Measurements from ENCODE around the gene SGCA. TPM values are rescaled to one million over a fixed set of nuclear protein-coding genes. Genes with fewer than 3 reads are reported as not detected.

Gene SGCA
- total RNA-seq, 1 donor from 2014 or later, result 78.5 TPM

GRCh38 chr17:50151041-50151936 is 14.5 kb upstream of the SGCA start:
- no peaks in the 10 kb centered on the region for H3K9me3 ChIP-seq
- H3K27me3 ChIP-seq, result no peaks in the 10 kb centered on the region
- peaks cover 38 to 56% of the 10 kb centered on the region in 2 donors for H3K4me1 ChIP-seq
- DNase-seq (ENCODE audit: low spot score in 2 of 2), result peak; percentile 71 to 95
- H3K27ac ChIP-seq, result peak overlapping the region; percentile 91 to 93
- H3K4me3 ChIP-seq, result peak overlapping the region; percentile 73 to 76
- TF ChIP-seq CTCF (IDR thresholded peaks at IDR 0.05), result peak; percentile 67 to 77 (median 73)
- H3K36me3 ChIP-seq, result no peaks in the 10 kb centered on the region
- intact Hi-C loops (cut with DNase I), result no loop called here

- peaks cover 31 to 54% of the 10 kb centered on the region in 2 donors for H3K4me1 ChIP-seq
- H3K4me3 ChIP-seq, result peak overlapping the region; percentile 73 to 76
- no peaks in the 10 kb centered on the region for H3K27me3 ChIP-seq
- DNase-seq (ENCODE audit: low spot score in 2 of 2), result peak; percentile 72 to 90
- TF ChIP-seq CTCF (IDR thresholded peaks at IDR 0.05), result no peak
- no peaks in the 10 kb centered on the region for H3K9me3 ChIP-seq
- peak overlapping the region; percentile 91 to 93 for H3K27ac ChIP-seq
- intact Hi-C loops (cut with DNase I), result loop anchor here (1.0 kb wide), 1 partner anchor 9 kb away; no protein-coding TSS in a partner anchor
- H3K36me3 ChIP-seq, result no peaks in the 10 kb centered on the region
Measured at GRCh38 chr17:50151937-50152547, 13.8 kb upstream of the SGCA start.

- no peaks in the 10 kb centered on the region for H3K27me3 ChIP-seq
- no peak for TF ChIP-seq CTCF (IDR thresholded peaks at IDR 0.05)
- H3K4me3 ChIP-seq, result peak overlapping the region; percentile 73 to 76
- DNase-seq (ENCODE audit: low spot score in 2 of 2), result no peak
- peak overlapping the region; percentile 91 to 93 for H3K27ac ChIP-seq
- H3K36me3 ChIP-seq, result no peaks in the 10 kb centered on the region
- intact Hi-C loops (cut with DNase I), result loop anchor here (1.0 kb wide), 1 partner anchor 9 kb away; no protein-coding TSS in a partner anchor
- H3K9me3 ChIP-seq, result no peaks in the 10 kb centered on the region
- peaks cover 26 to 49% of the 10 kb centered on the region in 2 donors for H3K4me1 ChIP-seq
Measured at GRCh38 chr17:50152736-50153135, 13.1 kb upstream of the SGCA start.

- no peak for TF ChIP-seq CTCF (IDR thresholded peaks at IDR 0.05)
- Histone ChIP-seq H3K27me3 (no peaks in the 10 kb centered on the region), H3K4me3 (no peak overlapping the region), H3K27ac (peak overlapping the region; percentile 91 to 93), H3K4me1 (peaks cover 25 to 43% of the 10 kb centered on the region in 2 donors), H3K36me3 (no peaks in the 10 kb centered on the region), H3K9me3 (no peaks in the 10 kb centered on the region)
- peak in 1 of 2 donors; percentile 88 for DNase-seq (ENCODE audit: low spot score in 2 of 2)
- intact Hi-C loops (cut with DNase I), result no loop called here
Measured at GRCh38 chr17:50153650-50154575, 11.9 kb upstream of the SGCA start.

GRCh38 chr17:50154604-50155003 is 11.2 kb upstream of the SGCA start:
- Histone ChIP-seq H3K27ac (peak overlapping the region; percentile 91 to 93), H3K4me1 (peaks cover 25 to 43% of the 10 kb centered on the region in 2 donors), H3K36me3 (no peaks in the 10 kb centered on the region), H3K4me3 (no peak overlapping the region), H3K27me3 (no peaks in the 10 kb centered on the region), H3K9me3 (no peaks in the 10 kb centered on the region)
- no peak for DNase-seq (ENCODE audit: low spot score in 2 of 2)
- intact Hi-C loops (cut with DNase I), result no loop called here
- no peak for TF ChIP-seq CTCF (IDR thresholded peaks at IDR 0.05)
